Measurements from ENCODE around the gene PRR14.

DNA sequence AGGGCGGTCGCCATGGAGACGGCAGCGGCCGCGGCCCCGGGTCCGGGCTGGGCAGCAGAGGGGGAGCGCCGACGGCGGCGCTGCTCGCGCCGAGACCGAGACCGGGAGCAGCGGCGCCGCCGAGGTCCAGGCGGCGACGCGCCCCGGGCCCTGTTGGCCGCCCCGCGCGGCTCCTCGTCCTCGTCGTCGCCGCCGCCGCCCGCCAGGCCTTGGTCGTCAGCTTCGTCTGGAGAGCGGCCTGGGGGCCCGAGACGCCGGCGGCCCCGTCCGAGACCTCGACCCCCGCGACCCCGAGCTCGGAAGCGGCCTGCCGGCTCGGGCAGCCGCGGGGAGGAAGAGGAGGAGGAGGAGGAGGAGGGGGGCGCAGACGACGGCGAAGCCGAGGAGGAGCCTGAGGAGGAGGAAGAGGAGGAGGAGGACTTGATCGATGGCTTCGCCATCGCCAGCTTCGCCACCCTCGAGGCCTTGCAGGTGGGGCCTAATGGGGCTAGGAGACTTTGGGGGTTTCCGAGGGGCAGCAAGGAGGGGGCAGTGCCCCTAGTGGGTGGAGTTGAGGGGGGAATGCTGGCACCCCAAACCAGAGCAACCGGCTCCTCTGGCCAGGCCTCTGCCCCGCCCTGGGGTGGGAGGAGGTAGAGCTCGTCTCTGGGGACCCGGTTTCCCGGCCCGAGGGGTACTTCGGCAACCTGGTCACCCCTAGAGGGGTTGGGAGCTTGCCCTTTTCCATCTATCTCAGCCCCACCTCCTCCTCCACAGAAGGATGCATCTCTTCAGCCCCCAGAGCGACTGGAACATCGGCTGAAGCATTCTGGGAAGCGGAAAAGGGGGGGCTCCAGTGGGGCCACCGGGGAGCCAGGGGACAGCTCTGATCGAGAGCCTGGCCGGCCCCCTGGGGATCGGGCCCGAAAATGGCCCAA, 9.0 kb downstream of the PRR14 start:
- TF ChIP-seq, protein P1, sequence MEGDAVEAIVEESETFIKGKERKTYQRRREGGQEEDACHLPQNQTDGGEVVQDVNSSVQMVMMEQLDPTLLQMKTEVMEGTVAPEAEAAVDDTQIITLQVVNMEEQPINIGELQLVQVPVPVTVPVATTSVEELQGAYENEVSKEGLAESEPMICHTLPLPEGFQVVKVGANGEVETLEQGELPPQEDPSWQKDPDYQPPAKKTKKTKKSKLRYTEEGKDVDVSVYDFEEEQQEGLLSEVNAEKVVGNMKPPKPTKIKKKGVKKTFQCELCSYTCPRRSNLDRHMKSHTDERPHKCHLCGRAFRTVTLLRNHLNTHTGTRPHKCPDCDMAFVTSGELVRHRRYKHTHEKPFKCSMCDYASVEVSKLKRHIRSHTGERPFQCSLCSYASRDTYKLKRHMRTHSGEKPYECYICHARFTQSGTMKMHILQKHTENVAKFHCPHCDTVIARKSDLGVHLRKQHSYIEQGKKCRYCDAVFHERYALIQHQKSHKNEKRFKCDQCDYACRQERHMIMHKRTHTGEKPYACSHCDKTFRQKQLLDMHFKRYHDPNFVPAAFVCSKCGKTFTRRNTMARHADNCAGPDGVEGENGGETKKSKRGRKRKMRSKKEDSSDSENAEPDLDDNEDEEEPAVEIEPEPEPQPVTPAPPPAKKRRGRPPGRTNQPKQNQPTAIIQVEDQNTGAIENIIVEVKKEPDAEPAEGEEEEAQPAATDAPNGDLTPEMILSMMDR (conservative IDR thresholded peaks at IDR 0.05 in 1 of 2, IDR thresholded peaks at IDR 0.05 in 1 of 2; ENCODE audit: extremely low read depth in 1 of 2, insufficient read depth in 1 of 2, low read depth in 1 of 2, low read length in 2 of 2): peak in 1 of 2 donors; percentile 5
- no peak for TF ChIP-seq EZH2 (IDR thresholded peaks at IDR 0.05; ENCODE audit: borderline replicate concordance, low read length)
